PC-9 (cell line): Measurements from ENCODE around the gene SRP68. TPM values are rescaled to one million over a fixed set of nuclear protein-coding genes. Genes with fewer than 3 reads are reported as not detected.

ENCODE experiments used
- BruUV-seq: library from RNA; stranded (reverse); fragments of 400-500 nt; replicated peaks from 2 replicates; lab custom pipeline; 2021; lab: Mats Ljungman, UMichigan
- CTCF ChIA-PET: fragments of 300-600 bp; sonication (Branson Sonifier 250); formaldehyde crosslinking; loops from one replicate; lab custom pipeline; 2022; ENCODE audit warnings: antibody characterized with exemption; lab: Charles Lee
- POLR2A ChIA-PET: fragments of 300-600 bp; sonication (Branson Sonifier 250); formaldehyde crosslinking; loops from one replicate; lab custom pipeline; 2022; ENCODE audit warnings: antibody characterized with exemption; ENCODE audit not compliant: unreplicated experiment; lab: Charles Lee
- DNase-seq, 2 experiments: peaks; one replicate each; pipeline versions ENCODE4 v3.0.0 to v3.0.0-alpha.2; 2015 to 2022; ENCODE audit warnings: mixed read lengths in 1 of 2
- H2AFZ ChIP-seq: fragments of 200-600 bp; sonication (generic); 2 replicates; pipeline ENCODE4 v1.8.1; 2017; ENCODE audit warnings: antibody characterized with exemption
- H3F3A ChIP-seq: fragments of 200-600 bp; sonication (generic); 2 replicates; pipeline ENCODE4 v1.8.1; 2017; ENCODE audit warnings: antibody characterized with exemption, mild to moderate bottlenecking, low read depth; ENCODE audit not compliant: insufficient read depth
- H3K27ac ChIP-seq: fragments of 200-600 bp; sonication (generic); 2 replicates; pipeline ENCODE4 v1.6.1; 2016; ENCODE audit warnings: mixed run types
- H3K27me3 ChIP-seq: fragments of 200-600 bp; sonication (generic); 2 replicates; pipeline ENCODE4 v1.6.1; 2016; ENCODE audit warnings: low read depth, mixed run types; ENCODE audit not compliant: insufficient read depth
- H3K36me3 ChIP-seq: fragments of 200-600 bp; sonication (generic); 2 replicates; pipeline ENCODE4 v1.6.1; 2016; ENCODE audit warnings: low read depth, mixed run types
- H3K4me1 ChIP-seq: fragments of 200-600 bp; sonication (generic); replicated peaks from 2 replicates; pipeline ENCODE4 v1.6.1; 2016; ENCODE audit warnings: mixed run types; ENCODE audit not compliant: insufficient read depth
- H3K4me2 ChIP-seq: fragments of 200-600 bp; sonication (generic); 2 replicates; pipeline ENCODE4 v1.6.1; 2017; ENCODE audit warnings: mixed run types
- H3K4me3 ChIP-seq: fragments of 200-600 bp; sonication (generic); 2 replicates; pipeline ENCODE4 v1.6.1; 2016; ENCODE audit warnings: mixed run types
- H3K79me2 ChIP-seq: fragments of 200-600 bp; sonication (generic); 2 replicates; pipeline ENCODE4 v1.6.1; 2017; ENCODE audit warnings: low read depth, mixed run types
- H3K9me2 ChIP-seq: fragments of 200-600 bp; sonication (generic); 2 replicates; pipeline ENCODE4 v1.8.1; 2017; ENCODE audit warnings: mild to moderate bottlenecking; ENCODE audit not compliant: insufficient read depth
- H3K9me3 ChIP-seq: fragments of 200-600 bp; sonication (generic); 2 replicates; pipeline ENCODE4 v1.8.1; 2016; ENCODE audit warnings: low read depth; ENCODE audit not compliant: insufficient read depth
- H4K20me1 ChIP-seq: fragments of 200-600 bp; sonication (generic); 2 replicates; pipeline ENCODE4 v1.8.1; 2017; ENCODE audit not compliant: insufficient read depth
- CTCF ChIP-seq: fragments of 200-600 bp; sonication (generic); conservative IDR thresholded peaks from 2 replicates; pipeline ENCODE4 v1.6.1; 2017; ENCODE audit warnings: mixed run types, antibody characterized with exemption, mild to moderate bottlenecking, moderate library complexity
- EZH2 ChIP-seq: fragments of 200-600 bp; sonication (generic); IDR thresholded peaks from 2 replicates; pipeline ENCODE4 v1.8.0; 2017; ENCODE audit warnings: antibody characterized with exemption, low read depth
- intact Hi-C: fragments of 100-400 bp; cut with micrococcal nuclease; formaldehyde crosslinking; loops from one replicate; pipeline ENCODE4 v1.10.0; 2022; ENCODE audit not compliant: unreplicated experiment
- total RNA-seq: library from RNA; stranded (reverse); gene quantifications from 2 replicates; pipeline ENCODE4 v1.2.3, GENCODE V29; 2021

SRP68 gene
- total RNA-seq, 1 experiment from 2014 or later, result 91.7 TPM

- no peaks in the 10 kb centered on the region for H3K9me2 ChIP-seq
These were observed 40.1 kb downstream of the SRP68 start for GRCh38 chr17:76032073-76032779.

GRCh38 chr17:76027159-76027839 is 45.0 kb downstream of the SRP68 start, which contains the start of gene EVPL:
Gene EVPL, minus strand, starts transcription at chr17:76027306. Its CDS starts 108 bp downstream, at chr17:76027198.
- TF ChIP-seq CTCF (no peak), EZH2 (no peak)
- Histone ChIP-seq H2AFZ (peak within 1 kb of the TSS; percentile 62; the same call in 1 of the 2 replicates), H3K27me3 (no peaks in the 10 kb centered on the region), H3F3A (peaks cover 10% of the 10 kb centered on the region; the same call in 1 of the 2 replicates), H3K9me2 (no peaks in the 10 kb centered on the region), H3K4me2 (peak within 1 kb of the TSS; percentile 90), H3K4me3 (peak within 1 kb of the TSS; percentile 71), H3K36me3 (no peaks in the 10 kb centered on the region), H3K79me2 (peaks cover 21% of the 10 kb centered on the region), H3K27ac (peak within 1 kb of the TSS; percentile 47; the same call in 1 of the 2 replicates), H4K20me1 (no peaks in the 10 kb centered on the region), H3K9me3 (no peaks in the 10 kb centered on the region), H3K4me1 (peaks cover 25% of the 10 kb centered on the region)
- intact Hi-C loops, result loop anchor here (1.0 to 2.0 kb wide), 2 partner anchors 26 to 48 kb away; partner anchors contain the start of genes ACOX1 and TEN1
- ChIA-PET CTCF (no interaction called here), POLR2A (interaction anchor here (0.6 to 0.8 kb wide), 2 partner anchors 13 to 26 kb away, joined by 4 to 5 read pairs; no protein-coding TSS in a partner anchor)
- DNase-seq, result peak; percentile 91 to 98
- BruUV-seq, result no TSS peak

More at GRCh38 chr17:76032073-76032779, 40.1 kb downstream of the SRP68 start:
- TF ChIP-seq EZH2, result no peak
- no peak for TF ChIP-seq CTCF
- Histone ChIP-seq H2AFZ (no peak overlapping the region), H3F3A (peaks cover 10% of the 10 kb centered on the region; the same call in 1 of the 2 replicates), H3K4me3 (no peak overlapping the region), H4K20me1 (no peaks in the 10 kb centered on the region), H3K36me3 (no peaks in the 10 kb centered on the region), H3K4me1 (peaks cover 19% of the 10 kb centered on the region), H3K79me2 (no peaks in the 10 kb centered on the region), H3K9me3 (no peaks in the 10 kb centered on the region), H3K27ac (no peak overlapping the region), H3K27me3 (no peaks in the 10 kb centered on the region), H3K4me2 (no peak overlapping the region)
- intact Hi-C loops, result no loop called here
- no TSS peak for BruUV-seq
- ChIA-PET POLR2A (no interaction called here), CTCF (interaction anchor here (0.6 kb wide), 1 partner anchor 23 kb away, joined by 3 read pairs; no protein-coding TSS in a partner anchor)
- DNase-seq, result no peak

GRCh38 chr17:76026714-76027158 is 45.6 kb downstream of the SRP68 start:
- no peaks in the 10 kb centered on the region for H4K20me1 ChIP-seq
- peak overlapping the region; percentile 71 for H3K4me3 ChIP-seq
- POLR2A ChIA-PET, result interaction anchor here (0.8 kb wide), 1 partner anchor 27 kb away, joined by 4 read pairs; no protein-coding TSS in a partner anchor
- no peaks in the 10 kb centered on the region for H3K9me2 ChIP-seq
- H3K4me1 ChIP-seq, result peaks cover 25% of the 10 kb centered on the region
- no peak for DNase-seq
- H2AFZ ChIP-seq, result peak overlapping the region; percentile 62; the same call in 1 of the 2 replicates
- H3K79me2 ChIP-seq, result peaks cover 21% of the 10 kb centered on the region
- H3K36me3 ChIP-seq, result no peaks in the 10 kb centered on the region
- intact Hi-C loops, result loop anchor here (1.0 to 2.0 kb wide), 2 partner anchors 27 to 48 kb away; partner anchors contain the start of genes ACOX1 and TEN1
- H3F3A ChIP-seq, result peaks cover 10% of the 10 kb centered on the region; the same call in 1 of the 2 replicates
- H3K9me3 ChIP-seq, result no peaks in the 10 kb centered on the region
- BruUV-seq, result TSS peak; percentile 56
- H3K4me2 ChIP-seq, result peak overlapping the region; percentile 90
- no peaks in the 10 kb centered on the region for H3K27me3 ChIP-seq
- CTCF ChIA-PET, result no interaction called here
- no peak for TF ChIP-seq CTCF
- TF ChIP-seq EZH2, result no peak
- H3K27ac ChIP-seq, result peak overlapping the region; percentile 47; the same call in 1 of the 2 replicates
